Endothelial cell of umbilical vein (primary cell): ENCODE results near the gene TFAP2E. TPM values are rescaled to one million over a fixed set of nuclear protein-coding genes. Genes with fewer than 3 reads are reported as not detected.

Source experiments
- BruUV-seq: library from RNA; stranded (reverse); fragments of 400-500 nt; replicated peaks from 2 replicates; lab custom pipeline; 2021; lab: Mats Ljungman, UMichigan
- CTCF ChIA-PET: fragments of 300-600, 350-600 bp; sonication (Branson Sonifier 250); formaldehyde crosslinking; loops from one replicate; lab custom pipeline; 2021; ENCODE audit warnings: antibody characterized with exemption, inconsistent platforms; lab: Charles Lee
- POLR2A ChIA-PET: fragments of 300-600, 350-600 bp; sonication (Branson Sonifier 250); formaldehyde crosslinking; loops from one replicate; lab custom pipeline; 2021; ENCODE audit warnings: antibody characterized with exemption, inconsistent platforms; lab: Charles Lee
- DNase-seq: peaks from one replicate; pipeline ENCODE4 v3.0.0-alpha.2; 2011; ENCODE audit warnings: low read depth, low spot score
- FAIRE-seq: peaks from 2 replicates; lab custom pipeline; 2011; peaks lifted over from hg19 to GRCh38; lab: Jason Lieb, UNC
- H2AFZ ChIP-seq: 2 replicates; pipeline ENCODE4 v1.6.0; 2012; ENCODE audit warnings: low read depth, low read length, control low read depth, inconsistent platforms
- H3K27ac ChIP-seq: 2 replicates; pipeline ENCODE4 v1.5.1; 2011; ENCODE audit warnings: low read depth, mild to moderate bottlenecking, control low read depth, low read length, moderate library complexity; ENCODE audit not compliant: insufficient read depth
- H3K27me3 ChIP-seq, 2 experiments: 2 replicates each; pipeline versions ENCODE4 v1.6.0 to v1.6.1; 2011; ENCODE audit warnings: low read length in 2 of 2, mixed read lengths in 1 of 2; ENCODE audit not compliant: control insufficient read depth in 2 of 2, insufficient read depth in 2 of 2
- H3K36me3 ChIP-seq, 2 experiments: 2 replicates in 1 of 2; 3 replicates in 1 of 2; pipeline ENCODE4 v1.5.1; 2011; ENCODE audit warnings: low read length in 2 of 2, mild to moderate bottlenecking in 1 of 2, moderate library complexity in 1 of 2; ENCODE audit not compliant: control insufficient read depth in 2 of 2, insufficient read depth in 2 of 2; ENCODE audit errors: extremely low read depth in 1 of 2
- H3K4me1 ChIP-seq: 3 replicates; pipeline ENCODE4 v1.5.1; 2011; ENCODE audit warnings: mild to moderate bottlenecking, low read length; ENCODE audit not compliant: control insufficient read depth, insufficient read depth; ENCODE audit errors: extremely low read depth
- H3K4me2 ChIP-seq: 2 replicates; pipeline ENCODE4 v1.6.1; 2011; ENCODE audit warnings: low read length, control low read depth, mixed read lengths; ENCODE audit not compliant: insufficient read depth
- H3K4me3 ChIP-seq, 3 experiments: fragments of 200-600 bp in 1 of 3; sonication (generic), shearing (Covaris generic) in 1 of 3; replicated peaks in 1 of 3; 2 replicates each; pipeline ENCODE4 v1.5.1; 2011 to 2016; ENCODE audit warnings: control low read depth in 3 of 3, low read length in 3 of 3, mild to moderate bottlenecking in 2 of 3, inconsistent platforms in 1 of 3, low read depth in 1 of 3, moderate library complexity in 1 of 3; ENCODE audit not compliant: insufficient read depth in 1 of 3
- H3K79me2 ChIP-seq: 2 replicates; pipeline ENCODE4 v1.6.0; 2012; ENCODE audit warnings: low read length, inconsistent platforms; ENCODE audit not compliant: control insufficient read depth, insufficient read depth
- H3K9ac ChIP-seq: replicated peaks from 2 replicates; pipeline ENCODE3; 2011; ENCODE audit warnings: low read length, control low read depth; ENCODE audit not compliant: insufficient read depth; ENCODE audit errors: extremely low read depth
- H3K9me1 ChIP-seq: replicated peaks from 3 replicates; pipeline ENCODE4 v1.6.0; 2011; ENCODE audit warnings: mild to moderate bottlenecking, low read length; ENCODE audit not compliant: control insufficient read depth, insufficient read depth; ENCODE audit errors: extremely low read depth
- H3K9me3 ChIP-seq: replicated peaks from 2 replicates; pipeline ENCODE4 v1.5.1; 2012; ENCODE audit warnings: low read length, inconsistent platforms; ENCODE audit not compliant: control insufficient read depth, insufficient read depth
- H4K20me1 ChIP-seq: replicated peaks from 2 replicates; pipeline ENCODE3; 2011; ENCODE audit warnings: mild to moderate bottlenecking, low read length; ENCODE audit not compliant: control insufficient read depth, insufficient read depth; ENCODE audit errors: extremely low read depth
- CTCF ChIP-seq, 2 donors: IDR thresholded peaks; 1 replicate in 1 of 2; 2 replicates in 1 of 2; pipeline ENCODE4 v1.5.1; 2011; ENCODE audit warnings: low read length in 2 of 2, mild to moderate bottlenecking in 2 of 2, moderate library complexity in 2 of 2, control low read depth in 1 of 2, inconsistent platforms in 1 of 2, low read depth in 1 of 2; ENCODE audit not compliant: insufficient read depth in 1 of 2; ENCODE audit errors: extremely low read depth in 1 of 2
- EZH2 ChIP-seq: IDR thresholded peaks from 2 replicates; pipeline ENCODE4 v1.6.1; 2012; ENCODE audit warnings: borderline replicate concordance, low read depth, mild to moderate bottlenecking, moderate library complexity, low read length, inconsistent platforms; ENCODE audit not compliant: severe bottlenecking
- FOS ChIP-seq: IDR thresholded peaks from 2 replicates; pipeline ENCODE4 v1.6.1; 2011; ENCODE audit warnings: mild to moderate bottlenecking, low read length, moderate library complexity, borderline replicate concordance; ENCODE audit not compliant: insufficient read depth
- GATA2 ChIP-seq: IDR thresholded peaks from 2 replicates; pipeline ENCODE4 v1.7.0; 2011; ENCODE audit warnings: low read depth, mild to moderate bottlenecking, moderate library complexity, mixed read lengths, low read length; ENCODE audit not compliant: insufficient read length, insufficient read depth
- JUN ChIP-seq: IDR thresholded peaks from 2 replicates; pipeline ENCODE4 v1.6.1; 2011; ENCODE audit warnings: borderline replicate concordance, low read depth; ENCODE audit not compliant: insufficient read length, insufficient read depth
- MAX ChIP-seq: IDR thresholded peaks from 2 replicates; pipeline ENCODE4 v1.6.1; 2011; ENCODE audit not compliant: insufficient read depth, insufficient read length
- MYC ChIP-seq: IDR thresholded peaks from one replicate; pipeline ENCODE4 v1.6.1; 2011; ENCODE audit warnings: mild to moderate bottlenecking, low read depth, low read length
- POLR2A ChIP-seq: IDR thresholded peaks from 2 replicates; pipeline ENCODE4 v1.6.1; 2012; ENCODE audit warnings: low read depth, mild to moderate bottlenecking, control low read depth, low read length
- POLR2AphosphoS5 ChIP-seq: IDR thresholded peaks from 2 replicates; pipeline ENCODE4 v1.6.1; 2012; ENCODE audit warnings: low read depth, mild to moderate bottlenecking, control low read depth, low read length, moderate library complexity; ENCODE audit not compliant: insufficient read depth
- dilution Hi-C: fragments of 300-500 bp; cut with MboI; formaldehyde crosslinking; loops from one replicate; pipeline ENCODE4 v1.15.0; 2019; ENCODE audit warnings: low sequenced_read_pairs; ENCODE audit not compliant: extremely low pct_ligation_motif_present
- intact Hi-C: fragments of 100-400 bp; cut with micrococcal nuclease; formaldehyde crosslinking; loops from one replicate; pipeline ENCODE4 v1.10.0; 2022
- polyA plus RNA-seq, 4 experiments: library from polyadenylated mRNA; depleted of rRNA in 3 of 4; stranded (reverse) in 3 of 4; unstranded in 1 of 4; fragments of >200 nt; gene quantifications; 2 replicates each; pipeline versions ENCODE4 v1.2.1 to v1.2.3, GENCODE V29; 2011 to 2012; ENCODE audit warnings: missing spikeins in 1 of 4
- total RNA-seq: library from RNA; stranded (reverse); gene quantifications from 2 replicates; pipeline ENCODE4 v1.2.3, GENCODE V29; 2021

Gene TFAP2E
- total and polyA plus RNA-seq, 2 donors (not counting 3 experiments of a cell fraction or from before 2014, with no cell fraction given) = 0.06 TPM; not detected in 1

GRCh38 chr1:35597870-35598269 is 24.8 kb downstream of the TFAP2E start:
- FAIRE-seq = no peak
- Histone ChIP-seq H3K9me1 (no peaks in the 10 kb centered on the region), H3K9ac (no peak overlapping the region), H3K4me3 (no peak overlapping the region), H3K79me2 (no peaks in the 10 kb centered on the region), H3K36me3 (peaks cover under 1 to 5% of the 10 kb centered on the region in 2 experiments), H3K27me3 (no peaks in the 10 kb centered on the region), H4K20me1 (no peaks in the 10 kb centered on the region), H2AFZ (no peak overlapping the region), H3K27ac (no peak overlapping the region), H3K4me2 (no peak overlapping the region), H3K4me1 (no peaks in the 10 kb centered on the region), H3K9me3 (no peaks in the 10 kb centered on the region)
- POLR2A ChIA-PET = no interaction called here
- TF ChIP-seq CTCF (IDR thresholded peaks at IDR 0.05; ENCODE audit: extremely low read depth in 1 of 2, insufficient read depth in 1 of 2, low read depth in 1 of 2, low read length in 2 of 2) = no peak
- no peak for TF ChIP-seq MAX
- no peak for TF ChIP-seq POLR2A
- TF ChIP-seq FOS = no peak
- TF ChIP-seq GATA2 = no peak
- no peak for TF ChIP-seq MYC
- TF ChIP-seq POLR2AphosphoS5 = no peak
- TF ChIP-seq EZH2 = no peak
- TF ChIP-seq JUN = no peak
- BruUV-seq = no TSS peak
- CTCF ChIA-PET = interaction anchor here (0.7 to 0.8 kb wide), 2 partner anchors 8 to 118 kb away, joined by 3 to 4 read pairs; no protein-coding TSS in a partner anchor
- DNase-seq = no peak
- intact Hi-C loops (loop anchor here (2.0 kb wide), 1 partner anchor 37 kb away; no protein-coding TSS in a partner anchor), dilution Hi-C loops (no loop called here)
